GM21825 (cell line): ENCODE data around the gene DEFB131A.
"Not testable (repeated sequence)": the region's sequence is repeated elsewhere in the genome, so short reads cannot be mapped to it uniquely, and the experiment has no call there.

Experiments
- ATAC-seq: cut with Tn5 transposase; IDR thresholded peaks from one replicate; pipeline ENCODE4 v1.9.1; 2021; ENCODE audit warnings: mild to moderate bottlenecking, moderate library complexity; ENCODE audit not compliant: unreplicated experiment

The DEFB131A gene

GRCh38 chr4:9494256-9495035, 50.2 kb downstream of the DEFB131A start:
- ATAC-seq = not testable (repeated sequence)

GRCh38 chr4:9495443-9495842, 51.2 kb downstream of the DEFB131A start:
- not testable (repeated sequence) for ATAC-seq

GRCh38 chr4:9497575-9498467, 53.6 kb downstream of the DEFB131A start:
- not testable (repeated sequence) for ATAC-seq

GRCh38 chr4:9498468-9499040, 54.3 kb downstream of the DEFB131A start:
- not testable (repeated sequence) for ATAC-seq

- ATAC-seq = not testable (repeated sequence)
Measured at GRCh38 chr4:9499974-9500487, 55.8 kb downstream of the DEFB131A start.
